AG09319 (cell line): Measurements from ENCODE around the gene REG4.

Experiments used
- DNase-seq: peaks from one replicate; pipeline ENCODE4 v3.0.0-alpha.2; 2010; ENCODE audit warnings: low read depth; ENCODE audit errors: extremely low read depth
- TF ChIP-seq, protein P1 (sequence below): IDR thresholded peaks from 2 replicates; pipeline ENCODE4 v1.5.1; 2011; ENCODE audit warnings: low read depth, mild to moderate bottlenecking, inconsistent platforms, low read length, moderate library complexity

Gene REG4

GRCh38 chr1:119818181-119818580 is 6.9 kb upstream of the REG4 start:
- DNase-seq: no peak
- TF ChIP-seq, protein P1, sequence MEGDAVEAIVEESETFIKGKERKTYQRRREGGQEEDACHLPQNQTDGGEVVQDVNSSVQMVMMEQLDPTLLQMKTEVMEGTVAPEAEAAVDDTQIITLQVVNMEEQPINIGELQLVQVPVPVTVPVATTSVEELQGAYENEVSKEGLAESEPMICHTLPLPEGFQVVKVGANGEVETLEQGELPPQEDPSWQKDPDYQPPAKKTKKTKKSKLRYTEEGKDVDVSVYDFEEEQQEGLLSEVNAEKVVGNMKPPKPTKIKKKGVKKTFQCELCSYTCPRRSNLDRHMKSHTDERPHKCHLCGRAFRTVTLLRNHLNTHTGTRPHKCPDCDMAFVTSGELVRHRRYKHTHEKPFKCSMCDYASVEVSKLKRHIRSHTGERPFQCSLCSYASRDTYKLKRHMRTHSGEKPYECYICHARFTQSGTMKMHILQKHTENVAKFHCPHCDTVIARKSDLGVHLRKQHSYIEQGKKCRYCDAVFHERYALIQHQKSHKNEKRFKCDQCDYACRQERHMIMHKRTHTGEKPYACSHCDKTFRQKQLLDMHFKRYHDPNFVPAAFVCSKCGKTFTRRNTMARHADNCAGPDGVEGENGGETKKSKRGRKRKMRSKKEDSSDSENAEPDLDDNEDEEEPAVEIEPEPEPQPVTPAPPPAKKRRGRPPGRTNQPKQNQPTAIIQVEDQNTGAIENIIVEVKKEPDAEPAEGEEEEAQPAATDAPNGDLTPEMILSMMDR: no peak

GRCh38 chr1:119816407-119816806 is 5.1 kb upstream of the REG4 start:
- TF ChIP-seq, protein P1: no peak
- DNase-seq: no peak

GRCh38 chr1:119815928-119816327 is 4.7 kb upstream of the REG4 start:
- DNase-seq: no peak
- TF ChIP-seq, protein P1: no peak

GRCh38 chr1:119815361-119815760 is 4.1 kb upstream of the REG4 start:
- DNase-seq: no peak
- TF ChIP-seq, protein P1: no peak

- DNase-seq: no peak
- TF ChIP-seq, protein P1: no peak
These were observed 3.0 kb upstream of the REG4 start for GRCh38 chr1:119814288-119814687.

DNA sequence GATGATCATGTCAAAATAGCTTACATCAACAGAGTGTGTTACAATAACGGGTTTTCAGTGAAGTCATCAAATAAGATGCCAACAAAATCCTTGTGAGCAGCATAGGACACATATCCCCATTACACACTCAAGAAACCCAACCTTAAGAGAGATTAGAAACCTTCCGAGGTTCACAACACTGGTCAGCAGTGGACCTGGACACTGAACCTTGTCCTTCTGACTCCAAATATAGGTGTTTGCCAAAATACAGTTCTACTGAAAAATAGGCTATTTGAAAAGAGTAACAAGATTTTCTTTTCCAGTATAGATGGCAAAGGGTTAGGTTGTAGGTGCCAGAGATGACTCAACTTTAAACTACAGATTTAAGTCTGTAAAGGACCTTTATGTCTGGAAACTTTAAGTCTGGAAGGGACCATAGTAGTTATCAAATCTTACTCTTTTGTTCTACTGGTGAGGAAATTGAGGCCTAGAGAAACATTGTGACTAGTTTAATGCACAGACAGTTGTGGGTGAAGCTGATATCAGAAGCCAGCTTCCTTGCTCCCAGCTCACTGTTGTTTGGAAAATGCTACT is 811 bp upstream of the REG4 start:
- TF ChIP-seq, protein P1: no peak

DNA sequence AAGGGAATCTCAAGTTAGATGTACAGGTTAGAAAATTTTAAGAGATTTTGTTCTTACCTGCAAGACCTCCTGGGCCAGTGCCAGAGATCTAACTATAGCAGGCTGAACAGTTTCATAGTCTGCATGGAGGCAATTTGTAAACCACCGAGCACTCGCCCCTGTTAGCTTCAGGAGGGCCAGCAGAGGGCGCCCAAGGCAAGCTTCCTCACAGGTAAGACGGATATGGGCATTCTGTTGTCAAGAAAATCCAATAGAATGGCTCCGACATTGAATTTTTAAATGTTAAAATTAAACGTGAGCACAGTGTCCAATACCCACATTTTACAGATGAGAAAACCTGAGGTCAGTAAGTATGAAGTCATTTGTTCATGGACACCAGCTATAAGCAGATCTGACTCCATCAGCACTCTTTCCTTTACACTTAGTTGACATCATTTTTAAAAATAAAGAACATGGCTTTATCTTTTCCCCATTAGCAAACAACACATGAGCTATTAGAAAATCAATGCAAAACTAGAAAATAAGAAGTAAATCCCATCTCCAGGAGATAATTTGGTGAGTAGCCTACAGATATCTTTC is 2.2 kb downstream of the REG4 start:
- DNase-seq: peak; percentile 50
- TF ChIP-seq, protein P1: peak; percentile 96

More for the DNA sequence above, 811 bp upstream of the REG4 start:
- no peak for DNase-seq
